SKM-1 (cell line): Measurements from ENCODE around the gene CACNA1I.

Experiments used
- DNase-seq: peaks from one replicate; lab custom pipeline; 2025; ENCODE audit not compliant: unreplicated experiment; lab: John Stamatoyannopoulos, UW

Gene CACNA1I

DNA sequence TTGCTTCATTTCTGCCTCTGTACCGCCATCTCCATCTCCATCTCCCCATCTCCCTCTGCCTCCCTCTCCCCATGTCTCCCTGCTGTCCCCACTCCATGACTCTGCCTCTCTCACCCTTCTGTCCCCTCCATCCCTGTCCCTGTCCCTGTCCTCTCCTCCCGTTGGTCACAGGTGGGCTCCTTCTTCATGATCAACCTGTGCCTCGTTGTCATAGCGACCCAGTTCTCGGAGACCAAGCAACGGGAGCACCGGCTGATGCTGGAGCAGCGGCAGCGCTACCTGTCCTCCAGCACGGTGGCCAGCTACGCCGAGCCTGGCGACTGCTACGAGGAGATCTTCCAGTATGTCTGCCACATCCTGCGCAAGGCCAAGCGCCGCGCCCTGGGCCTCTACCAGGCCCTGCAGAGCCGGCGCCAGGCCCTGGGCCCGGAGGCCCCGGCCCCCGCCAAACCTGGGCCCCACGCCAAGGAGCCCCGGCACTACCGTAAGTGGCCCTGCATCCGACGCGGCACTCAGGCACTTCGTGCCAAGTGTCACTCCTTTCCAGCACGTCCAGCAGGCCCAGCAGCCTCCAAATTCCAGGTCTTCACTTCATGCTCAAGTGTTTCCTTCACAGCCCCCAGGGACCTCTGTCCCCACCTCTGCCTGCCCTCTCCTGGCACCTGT, 76.0 kb downstream of the CACNA1I start:
- no peak for DNase-seq

DNA sequence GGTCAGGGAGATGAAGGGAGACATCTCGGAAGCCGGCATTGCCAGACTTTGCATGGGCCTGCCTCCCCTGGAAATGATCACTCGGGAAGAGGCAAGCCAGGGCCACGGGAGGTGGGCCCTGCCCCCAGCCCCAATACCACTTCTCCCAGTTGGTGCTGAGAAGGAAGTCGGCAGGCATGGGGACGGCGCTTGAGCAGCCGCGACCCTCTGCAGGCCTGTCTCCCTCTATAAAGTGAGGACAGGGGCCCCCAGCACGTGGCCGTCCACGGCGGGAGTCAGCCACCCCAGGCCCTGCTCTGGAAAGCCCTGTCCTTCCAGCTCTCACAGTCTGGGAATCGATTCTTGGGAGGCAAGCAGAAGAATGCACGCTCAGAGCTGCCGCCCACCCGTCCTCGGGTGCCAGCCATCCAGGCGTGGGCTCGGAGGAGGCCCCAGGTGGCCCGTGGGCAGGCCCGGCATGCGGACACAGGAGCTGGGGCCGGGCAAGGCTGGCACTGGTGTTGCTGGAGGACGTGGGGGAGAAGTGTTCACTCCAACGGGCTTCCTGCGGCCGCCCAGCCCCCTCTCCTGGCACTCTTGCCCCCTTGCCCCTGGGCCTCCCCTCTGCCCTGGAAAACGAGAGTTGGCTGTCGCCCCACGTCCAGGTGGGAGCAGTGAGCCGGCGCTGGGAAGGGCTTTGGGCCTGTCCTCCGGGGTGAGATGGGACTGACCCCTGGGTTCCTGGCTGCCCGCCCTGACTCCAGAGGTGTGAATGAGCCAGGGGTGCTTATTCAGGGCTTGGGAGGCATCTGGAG, 77.5 kb downstream of the CACNA1I start:
- no peak for DNase-seq

GRCh38 chr22:39648630-39648950, 78.0 kb downstream of the CACNA1I start:
- DNase-seq, result no peak

GRCh38 chr22:39649500-39650089, 79.0 kb downstream of the CACNA1I start:
- no peak for DNase-seq

DNA sequence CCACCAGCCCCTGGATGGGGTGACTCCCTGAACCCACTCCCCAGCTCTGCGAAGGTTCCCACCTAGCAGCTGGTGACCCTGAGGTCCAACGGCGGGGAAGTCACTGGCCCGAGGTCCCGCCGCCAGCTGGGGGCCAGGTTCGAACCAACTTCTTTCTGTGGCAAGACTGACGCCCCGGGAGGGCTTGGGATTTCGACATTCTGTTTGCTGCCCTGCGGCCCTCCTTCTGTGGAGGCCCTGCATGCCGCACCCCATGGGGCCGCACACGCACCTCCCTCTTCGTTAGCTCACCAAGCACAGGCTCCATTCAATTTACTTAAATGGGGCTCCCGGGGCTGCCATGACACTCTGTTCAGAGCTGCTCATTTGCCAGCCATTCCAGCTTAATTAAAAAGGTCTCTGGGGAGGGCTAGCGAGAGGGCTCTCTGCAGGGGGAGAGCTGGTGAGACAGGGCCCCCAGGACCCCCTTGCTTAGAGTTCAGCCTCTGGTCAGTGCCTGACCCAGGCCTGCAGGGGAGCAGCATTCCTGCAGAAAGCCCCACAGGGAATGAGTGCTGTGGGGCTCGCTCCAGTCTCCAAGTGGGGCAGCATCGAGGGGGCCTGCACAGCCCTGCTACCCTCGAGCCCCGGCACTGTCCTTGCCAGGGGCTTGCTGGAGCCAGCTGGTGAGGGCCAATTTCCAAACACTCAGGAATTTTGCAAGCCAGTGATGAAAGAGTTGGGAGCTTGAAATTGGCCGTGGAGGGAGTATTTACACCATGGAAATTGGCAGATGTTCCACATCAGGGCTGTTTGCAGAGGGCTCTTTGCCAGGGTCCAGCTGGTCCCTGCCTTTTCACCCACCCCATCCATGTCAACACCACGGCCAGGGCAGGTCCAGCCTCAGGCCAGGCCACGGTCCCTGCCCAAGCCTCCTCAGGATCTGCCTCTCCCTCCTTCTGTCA, 80.8 kb downstream of the CACNA1I start:
- DNase-seq, result no peak

GRCh38 chr22:39652990-39653786, 82.6 kb downstream of the CACNA1I start:
- DNase-seq, result no peak

GRCh38 chr22:39653787-39654077, 83.2 kb downstream of the CACNA1I start:
- DNase-seq, result no peak

GRCh38 chr22:39654131-39654926, 83.8 kb downstream of the CACNA1I start:
- DNase-seq, result no peak

- no peak for DNase-seq
These were observed 84.5 kb downstream of the CACNA1I start for GRCh38 chr22:39655004-39655579.

GRCh38 chr22:39655831-39656230, 85.3 kb downstream of the CACNA1I start:
- no peak for DNase-seq

GRCh38 chr22:39656495-39657490, 86.2 kb downstream of the CACNA1I start:
- DNase-seq, result no peak

GRCh38 chr22:39658367-39658766, 87.8 kb downstream of the CACNA1I start:
- DNase-seq, result no peak

DNA sequence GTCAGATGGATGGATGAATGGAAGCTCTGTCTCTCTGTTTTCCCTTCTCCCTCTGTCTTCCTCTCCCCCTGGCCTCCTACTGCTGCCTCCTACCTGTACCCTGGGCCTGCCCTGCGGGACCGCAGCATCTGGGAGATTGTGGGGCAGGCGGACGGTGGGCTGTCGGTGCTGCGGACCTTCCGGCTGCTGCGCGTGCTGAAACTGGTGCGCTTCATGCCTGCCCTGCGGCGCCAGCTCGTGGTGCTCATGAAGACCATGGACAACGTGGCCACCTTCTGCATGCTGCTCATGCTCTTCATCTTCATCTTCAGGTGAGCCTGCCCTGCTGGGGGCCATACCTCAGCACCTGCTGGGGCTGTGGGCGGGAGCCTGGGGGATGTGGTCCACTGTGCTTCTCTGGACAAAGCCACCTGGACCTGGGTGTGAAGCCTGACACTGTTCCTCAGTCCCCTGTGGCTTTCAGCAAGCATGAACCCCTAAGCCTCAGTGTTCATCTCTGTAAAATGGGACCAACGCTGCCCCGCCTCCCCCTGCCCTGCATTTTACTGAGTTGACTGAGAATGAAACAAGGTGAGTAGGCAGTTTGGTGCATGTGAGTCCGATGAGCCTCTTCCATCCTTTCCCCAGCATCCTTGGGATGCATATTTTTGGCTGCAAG, 88.4 kb downstream of the CACNA1I start:
- no peak for DNase-seq

DNA sequence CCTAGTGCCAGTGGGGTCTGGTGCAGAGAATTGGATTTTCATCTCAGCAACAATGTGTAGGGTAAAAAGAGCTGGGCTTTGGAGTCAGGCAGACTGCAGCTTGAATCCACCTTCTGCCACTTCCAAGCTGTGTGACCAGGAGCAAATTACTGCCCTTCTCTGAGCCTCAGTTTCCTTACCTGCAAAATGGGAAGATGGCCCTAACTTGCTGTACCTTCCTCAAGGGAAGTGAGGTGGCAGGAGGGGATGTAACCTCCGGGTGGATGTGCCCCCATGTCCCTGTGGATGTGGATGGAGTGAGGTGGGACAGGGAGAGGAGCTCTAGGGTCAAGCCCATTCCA, 90.9 kb downstream of the CACNA1I start:
- no peak for DNase-seq

DNA sequence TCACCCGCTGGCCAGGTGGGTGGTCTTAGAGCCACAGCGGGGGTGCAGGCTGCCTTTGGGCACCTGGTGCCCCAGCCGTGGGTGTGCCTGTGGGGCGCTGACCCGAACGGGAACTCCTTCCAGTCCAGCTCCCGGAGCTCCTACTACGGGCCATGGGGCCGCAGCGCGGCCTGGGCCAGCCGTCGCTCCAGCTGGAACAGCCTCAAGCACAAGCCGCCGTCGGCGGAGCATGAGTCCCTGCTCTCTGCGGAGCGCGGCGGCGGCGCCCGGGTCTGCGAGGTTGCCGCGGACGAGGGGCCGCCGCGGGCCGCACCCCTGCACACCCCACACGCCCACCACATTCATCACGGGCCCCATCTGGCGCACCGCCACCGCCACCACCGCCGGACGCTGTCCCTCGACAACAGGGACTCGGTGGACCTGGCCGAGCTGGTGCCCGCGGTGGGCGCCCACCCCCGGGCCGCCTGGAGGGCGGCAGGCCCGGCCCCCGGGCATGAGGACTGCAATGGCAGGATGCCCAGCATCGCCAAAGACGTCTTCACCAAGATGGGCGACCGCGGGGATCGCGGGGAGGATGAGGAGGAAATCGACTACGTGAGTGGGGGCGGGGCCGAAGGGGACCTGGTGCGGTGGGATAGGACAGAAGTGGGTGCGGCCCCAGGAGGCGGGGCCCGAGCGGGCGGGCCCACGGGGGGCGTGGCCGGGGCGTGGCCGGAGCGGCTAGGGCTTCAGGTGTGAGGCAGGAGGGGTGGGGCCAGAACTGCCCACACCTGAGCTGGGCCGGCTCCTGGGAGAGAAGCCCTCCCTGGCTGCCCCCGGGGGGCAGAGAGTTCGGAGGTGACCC, 91.5 kb downstream of the CACNA1I start:
- no peak for DNase-seq

DNA sequence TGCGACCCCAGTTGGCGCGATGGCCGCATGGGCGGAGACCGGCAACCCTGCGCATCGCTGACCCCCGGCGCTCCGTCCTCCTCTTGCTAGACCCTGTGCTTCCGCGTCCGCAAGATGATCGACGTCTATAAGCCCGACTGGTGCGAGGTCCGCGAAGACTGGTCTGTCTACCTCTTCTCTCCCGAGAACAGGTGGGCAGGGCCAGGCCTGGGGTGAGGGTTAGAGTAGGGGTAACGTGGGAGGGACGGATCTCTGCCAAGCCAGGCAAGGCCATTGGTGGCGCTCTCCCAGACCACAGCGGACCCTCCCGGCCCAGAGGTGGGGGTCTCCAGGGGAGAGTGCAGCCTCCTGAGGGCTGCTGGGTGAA, 92.1 kb downstream of the CACNA1I start:
- DNase-seq, result no peak

GRCh38 chr22:39663751-39664150, 93.2 kb downstream of the CACNA1I start:
- no peak for DNase-seq
